ENCODE data around the gene SLC8A2.

Gene SLC8A2

GRCh38 chr19:47428177-47428894 is 43.4 kb downstream of the SLC8A2 start:
- peak overlapping the region; percentile 13 for H3K4me3 ChIP-seq (ENCODE audit: control insufficient read depth, low read depth, low read length)
- DNase-seq (ENCODE audit: low read depth): peak; percentile 95
- TF ChIP-seq CTCF (IDR thresholded peaks at IDR 0.05; ENCODE audit: control insufficient read depth, insufficient read depth, low read depth, low read length, missing control alignments): no peak

- peak overlapping the region; percentile 13 for H3K4me3 ChIP-seq (ENCODE audit: control insufficient read depth, low read depth, low read length)
- no peak for DNase-seq (ENCODE audit: low read depth)
- peak; percentile 91 for TF ChIP-seq CTCF (IDR thresholded peaks at IDR 0.05; ENCODE audit: control insufficient read depth, insufficient read depth, low read depth, low read length, missing control alignments)
Observed at GRCh38 chr19:47427241-47428176, 44.2 kb downstream of the SLC8A2 start.

GRCh38 chr19:47423203-47423882 is 48.4 kb downstream of the SLC8A2 start:
- no peak overlapping the region for H3K4me3 ChIP-seq (ENCODE audit: control insufficient read depth, low read depth, low read length)
- no peak for TF ChIP-seq CTCF (IDR thresholded peaks at IDR 0.05; ENCODE audit: control insufficient read depth, insufficient read depth, low read depth, low read length, missing control alignments)
- DNase-seq (ENCODE audit: low read depth): no peak

GRCh38 chr19:47422417-47423163 is 49.1 kb downstream of the SLC8A2 start:
- no peak for TF ChIP-seq CTCF (IDR thresholded peaks at IDR 0.05; ENCODE audit: control insufficient read depth, insufficient read depth, low read depth, low read length, missing control alignments)
- DNase-seq (ENCODE audit: low read depth): no peak
- H3K4me3 ChIP-seq (ENCODE audit: control insufficient read depth, low read depth, low read length): no peak overlapping the region

- DNase-seq (ENCODE audit: low read depth): no peak
- 0 out of 2 replicates have a peak overlapping the region, but pooled peaks have one; percentile 2 for H3K4me3 ChIP-seq (ENCODE audit: control insufficient read depth, low read depth, low read length)
- TF ChIP-seq CTCF (IDR thresholded peaks at IDR 0.05; ENCODE audit: control insufficient read depth, insufficient read depth, low read depth, low read length, missing control alignments): no peak
Observed at GRCh38 chr19:47421844-47422395, 49.8 kb downstream of the SLC8A2 start.
